Tibial nerve (tissue), 4 donors: ENCODE results near the gene SLC26A11.

Experiments used
- EP300 ChIP-seq, 2 donors: sonication (generic); formaldehyde crosslinking; IDR thresholded peaks; one replicate each; pipeline ENCODE4 v1.6.1; 2017; ENCODE audit warnings: antibody characterized with exemption in 2 of 2, mild to moderate bottlenecking in 1 of 2
- POLR2A ChIP-seq, 2 donors: fragments of 450-650 bp; IDR thresholded peaks; one replicate each; pipeline ENCODE4 v1.6.1; 2017; ENCODE audit warnings: antibody characterized with exemption in 2 of 2, mild to moderate bottlenecking in 2 of 2, moderate library complexity in 2 of 2
- TF ChIP-seq, protein P1 (sequence below), 5 experiments: fragments of 200-600 bp in 3 of 5; fragments of 450-650 bp in 2 of 5; sonication (generic) in 3 of 5; IDR thresholded peaks; one replicate each; pipeline ENCODE4 v1.5.1; 2016 to 2019; ENCODE audit warnings: antibody characterized with exemption in 5 of 5, mild to moderate bottlenecking in 3 of 5, moderate library complexity in 2 of 5

DNA sequence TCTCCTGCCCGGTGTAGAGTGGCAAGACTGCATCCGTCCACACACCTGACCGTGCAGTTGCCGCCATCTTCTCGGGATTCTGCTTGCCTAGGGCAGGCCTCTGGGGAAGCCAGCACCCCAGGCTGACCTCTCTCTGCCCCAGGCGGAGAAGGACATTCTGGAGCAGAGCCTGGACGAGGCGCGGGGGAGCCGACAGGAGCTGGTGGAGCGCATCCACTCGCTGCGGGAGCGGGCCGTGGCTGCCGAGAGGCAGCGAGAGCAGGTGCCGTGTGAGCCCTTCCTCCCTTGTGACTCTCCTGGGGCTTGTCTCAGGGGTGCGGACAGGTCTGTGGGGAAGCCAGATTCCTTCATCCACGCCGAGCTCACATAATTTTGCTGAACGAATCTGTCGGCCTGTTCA, 30.6 kb upstream of the SLC26A11 start:
- TF ChIP-seq, protein P1, sequence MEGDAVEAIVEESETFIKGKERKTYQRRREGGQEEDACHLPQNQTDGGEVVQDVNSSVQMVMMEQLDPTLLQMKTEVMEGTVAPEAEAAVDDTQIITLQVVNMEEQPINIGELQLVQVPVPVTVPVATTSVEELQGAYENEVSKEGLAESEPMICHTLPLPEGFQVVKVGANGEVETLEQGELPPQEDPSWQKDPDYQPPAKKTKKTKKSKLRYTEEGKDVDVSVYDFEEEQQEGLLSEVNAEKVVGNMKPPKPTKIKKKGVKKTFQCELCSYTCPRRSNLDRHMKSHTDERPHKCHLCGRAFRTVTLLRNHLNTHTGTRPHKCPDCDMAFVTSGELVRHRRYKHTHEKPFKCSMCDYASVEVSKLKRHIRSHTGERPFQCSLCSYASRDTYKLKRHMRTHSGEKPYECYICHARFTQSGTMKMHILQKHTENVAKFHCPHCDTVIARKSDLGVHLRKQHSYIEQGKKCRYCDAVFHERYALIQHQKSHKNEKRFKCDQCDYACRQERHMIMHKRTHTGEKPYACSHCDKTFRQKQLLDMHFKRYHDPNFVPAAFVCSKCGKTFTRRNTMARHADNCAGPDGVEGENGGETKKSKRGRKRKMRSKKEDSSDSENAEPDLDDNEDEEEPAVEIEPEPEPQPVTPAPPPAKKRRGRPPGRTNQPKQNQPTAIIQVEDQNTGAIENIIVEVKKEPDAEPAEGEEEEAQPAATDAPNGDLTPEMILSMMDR (IDR thresholded peaks at IDR 0.05), result no peak
- TF ChIP-seq POLR2A (IDR thresholded peaks at IDR 0.05), result no peak
- TF ChIP-seq EP300 (IDR thresholded peaks at IDR 0.05), result no peak
